GM18868 (cell line): ENCODE data around the gene ARL16.

ENCODE experiments used
- ATAC-seq: cut with Tn5 transposase; IDR thresholded peaks from one replicate; pipeline ENCODE4 v1.9.1; 2021; ENCODE audit warnings: mild to moderate bottlenecking, moderate library complexity; ENCODE audit not compliant: unreplicated experiment

Gene ARL16

GRCh38 chr17:81683584-81684441, at the start of gene ARL16, which contains the start of gene HGS:
TSS of gene ARL16 (minus strand) at chr17:81683797. CDS start at chr17:81683753, 44 bp downstream.
TSS of gene HGS (plus strand) at chr17:81684011. CDS start at chr17:81684067, 56 bp downstream.
- ATAC-seq: peak; percentile 94

- no peak for ATAC-seq
Measured at GRCh38 chr17:81727324-81728031, 43.9 kb upstream of the ARL16 start.

GRCh38 chr17:81726004-81726403, 42.4 kb upstream of the ARL16 start:
- no peak for ATAC-seq

GRCh38 chr17:81725439-81725838, 41.8 kb upstream of the ARL16 start:
- ATAC-seq: no peak

- no peak for ATAC-seq
Measured at GRCh38 chr17:81723651-81724209, 40.1 kb upstream of the ARL16 start.

- no peak for ATAC-seq
Measured at GRCh38 chr17:81722184-81723120, 38.9 kb upstream of the ARL16 start.

GRCh38 chr17:81720267-81721071, 36.9 kb upstream of the ARL16 start:
- ATAC-seq: no peak

- no peak for ATAC-seq
Measured at GRCh38 chr17:81719410-81720266, 36.0 kb upstream of the ARL16 start.

GRCh38 chr17:81717766-81718089, 34.1 kb upstream of the ARL16 start:
- ATAC-seq: no peak

GRCh38 chr17:81717049-81717765, 33.6 kb upstream of the ARL16 start:
- ATAC-seq: no peak

GRCh38 chr17:81716674-81716996, 33.0 kb upstream of the ARL16 start:
- ATAC-seq: no peak

- ATAC-seq: no peak
Measured at GRCh38 chr17:81715872-81716673, 32.5 kb upstream of the ARL16 start.

GRCh38 chr17:81715107-81715871, 31.7 kb upstream of the ARL16 start:
- no peak for ATAC-seq

GRCh38 chr17:81714412-81715106, 31.0 kb upstream of the ARL16 start:
- no peak for ATAC-seq

- no peak for ATAC-seq
Measured at GRCh38 chr17:81713556-81714411, 30.2 kb upstream of the ARL16 start.
